Fibroblast of gingiva (primary cell): ENCODE measurements around the gene MYH7B.

ENCODE experiments used
- DNase-seq: peaks from one replicate; pipeline ENCODE4 v3.0.0-alpha.2; 2011; ENCODE audit warnings: low read depth

Gene MYH7B

DNA sequence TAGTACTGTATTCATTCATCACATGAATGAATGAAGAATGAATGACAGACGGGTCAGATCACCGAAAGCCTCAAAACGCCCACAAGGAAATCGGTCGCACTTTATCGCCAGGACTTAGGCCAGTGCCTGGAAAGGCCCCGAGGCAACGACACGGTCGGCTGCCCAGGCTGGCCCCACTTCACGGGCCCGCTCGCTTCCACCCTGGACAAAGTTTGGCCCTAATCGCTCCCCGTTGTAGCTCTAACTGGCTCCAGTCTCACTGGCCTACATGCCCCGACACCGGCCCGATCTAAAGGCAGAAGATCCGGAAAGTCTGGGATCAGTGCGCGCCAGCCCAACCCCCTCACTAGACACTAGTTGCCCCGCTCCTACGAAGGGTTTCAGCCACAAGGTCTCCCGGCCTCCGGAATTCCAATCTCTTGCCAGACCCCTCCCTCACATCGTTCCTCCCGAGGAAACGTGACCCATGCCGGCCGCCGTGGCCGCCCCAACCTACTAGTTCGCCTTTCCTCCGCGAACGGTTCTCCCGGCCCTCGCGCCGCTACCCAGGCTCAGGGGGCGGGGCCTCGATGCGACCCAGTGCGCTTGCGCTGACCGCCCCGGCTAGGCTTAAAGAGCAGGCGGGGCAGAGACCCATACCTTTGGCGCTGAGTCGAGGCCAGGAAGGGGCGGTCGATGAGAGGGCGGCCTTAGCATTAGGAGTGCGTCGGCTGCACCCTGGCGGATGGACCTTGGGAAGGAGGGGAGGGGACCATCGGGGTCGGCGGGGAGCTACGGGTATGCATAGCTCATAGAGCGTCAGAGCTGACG lies at the start of gene MYH7B, which contains the start of gene GSS:
Gene MYH7B, plus strand, starts transcription at position 638 of the 810 bp plus-strand sequence. CDS start 22,138 bp downstream, outside the sequence.
Gene GSS, minus strand, starts transcription at position 576 of the 810 bp plus-strand sequence. CDS start 3,954 bp downstream, outside the sequence.
- peak; percentile 95 for DNase-seq

DNA sequence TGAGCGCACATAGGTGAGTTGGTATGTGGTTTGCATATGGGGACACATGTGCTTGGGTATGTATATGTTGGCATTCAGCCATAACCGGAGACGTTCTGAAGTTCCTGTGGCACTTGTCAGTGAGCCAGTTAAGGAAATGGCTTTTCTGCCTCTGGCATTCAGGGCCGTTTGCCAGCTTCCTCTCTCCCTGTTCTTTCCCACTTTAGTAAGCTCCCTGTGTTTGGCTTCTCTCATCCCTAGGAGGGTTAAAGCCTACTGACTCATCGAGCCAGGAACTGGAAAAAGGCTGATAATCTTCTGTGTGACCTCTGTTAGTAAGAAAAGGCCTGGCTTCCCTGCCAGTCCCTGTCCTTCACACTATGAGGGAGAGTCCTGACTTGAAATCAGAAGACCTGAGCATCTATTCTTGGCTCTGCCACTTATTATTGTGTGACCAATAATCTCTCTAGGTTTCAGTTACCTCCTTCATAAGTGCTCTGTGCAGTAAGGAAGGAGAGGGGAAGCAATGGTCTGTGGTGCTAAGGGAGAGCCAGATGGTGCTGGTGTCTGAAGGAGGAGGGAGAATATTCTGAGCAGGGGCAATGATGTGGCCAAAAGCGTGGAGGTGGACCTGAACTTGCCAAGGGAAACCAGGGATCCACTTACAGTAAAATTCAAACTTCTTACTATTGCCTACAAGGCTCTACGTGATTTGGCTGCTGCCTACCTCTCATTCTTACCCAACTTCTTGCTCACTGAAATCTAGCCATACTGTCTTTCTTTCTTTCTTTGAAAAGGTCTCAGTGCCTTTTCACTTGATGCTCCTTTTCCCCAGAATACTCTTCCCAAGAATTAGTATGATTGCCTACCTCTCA lies 47.8 kb upstream of the MYH7B start:
- DNase-seq: peak; percentile 76

DNA sequence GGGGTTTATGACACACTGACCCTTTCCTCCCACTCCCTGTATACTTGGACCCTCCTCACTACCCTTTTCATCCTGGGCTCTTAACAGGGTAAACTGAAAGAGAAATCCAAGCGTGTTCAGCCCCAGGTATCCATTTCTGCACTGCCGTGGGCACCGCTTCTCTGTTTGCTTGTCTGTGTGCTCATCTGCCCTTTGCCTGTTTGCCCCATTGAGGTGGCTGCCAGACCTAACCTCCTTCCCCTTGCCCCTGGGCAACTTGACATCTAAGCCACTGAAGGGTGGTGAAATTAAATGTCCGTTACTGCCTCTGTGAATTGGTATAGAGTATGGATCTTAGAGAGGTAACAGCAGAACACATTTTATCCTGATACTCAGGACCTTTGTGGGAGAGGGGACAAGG lies 40.5 kb upstream of the MYH7B start:
- DNase-seq: no peak

DNA sequence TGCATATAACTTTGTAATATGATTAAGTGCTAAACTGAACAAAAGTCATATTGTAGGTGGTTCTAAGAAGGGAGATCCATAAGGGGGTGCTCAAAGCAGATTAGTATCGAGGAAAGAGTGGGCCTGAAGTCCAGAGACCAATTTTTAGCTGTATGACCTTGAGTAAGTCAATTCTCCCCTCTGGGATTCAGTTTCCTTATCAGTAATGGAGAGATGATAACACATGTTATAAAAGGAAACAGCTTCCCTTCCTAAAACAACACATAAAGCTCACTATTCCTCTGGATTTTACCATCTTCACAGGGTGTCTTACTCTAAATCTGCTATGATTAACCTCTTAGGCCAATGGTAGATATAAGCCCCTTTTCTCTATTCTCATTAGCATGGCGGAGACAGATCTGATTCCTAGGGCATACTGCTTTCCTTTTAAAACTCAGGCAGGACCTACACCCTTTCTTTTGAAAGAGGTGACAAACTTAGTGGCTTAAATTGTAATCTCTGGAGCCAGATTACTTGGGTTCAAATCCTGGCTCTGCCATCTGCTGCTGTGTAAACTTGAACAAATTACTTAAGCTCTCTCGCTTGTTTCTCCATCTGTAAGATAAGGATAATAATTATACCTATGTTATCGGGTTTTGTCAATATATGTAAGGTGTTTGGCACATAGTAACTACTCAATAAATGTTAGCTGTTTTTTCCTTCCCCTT lies 39.8 kb upstream of the MYH7B start:
- DNase-seq: no peak

DNA sequence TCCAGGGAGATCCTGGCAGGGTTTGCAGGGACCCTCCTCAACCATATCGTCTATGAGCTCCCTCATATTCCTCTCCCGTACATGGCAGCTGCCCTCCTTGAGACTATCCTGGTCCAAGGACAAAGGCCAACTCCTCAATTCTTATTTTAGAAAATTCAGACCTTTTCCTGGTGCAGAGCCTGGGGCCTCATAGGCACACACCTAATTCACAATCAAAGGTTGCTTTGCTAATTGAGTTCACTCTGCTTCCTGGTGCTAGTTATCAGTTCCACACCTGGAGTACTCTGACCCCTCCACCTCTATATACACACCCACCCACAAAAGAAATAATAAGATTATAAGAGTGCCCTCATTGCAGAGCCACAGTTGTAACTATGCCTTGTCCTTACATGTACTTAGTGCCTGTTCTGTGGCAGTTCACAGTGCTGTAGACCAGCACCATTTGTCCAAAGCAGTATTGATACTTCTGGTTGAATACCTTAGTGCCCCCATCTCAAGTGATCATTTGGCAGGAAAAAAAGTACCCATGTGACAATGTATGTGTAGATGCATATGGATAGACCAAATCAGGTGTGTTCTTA lies 38.8 kb upstream of the MYH7B start:
- DNase-seq: no peak

DNA sequence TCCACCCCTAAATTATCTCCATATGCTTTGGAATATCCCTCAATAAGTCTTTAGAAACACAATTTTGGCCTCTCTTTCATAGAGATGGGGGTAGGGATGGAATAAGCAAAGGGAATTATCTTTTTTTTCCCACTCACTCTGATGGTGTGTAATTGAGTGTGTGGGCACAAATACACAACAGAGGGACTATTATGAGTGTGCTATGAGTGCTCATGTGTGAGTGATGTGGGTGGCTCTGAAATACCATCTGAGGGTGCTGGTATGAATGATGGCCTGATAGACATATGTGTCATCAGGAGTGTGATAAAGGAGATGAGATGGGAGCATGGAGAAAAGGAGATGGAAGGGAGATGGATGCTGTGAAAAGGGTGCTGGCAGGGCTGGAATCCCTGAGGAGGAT lies 35.6 kb upstream of the MYH7B start:
- no peak for DNase-seq

DNA sequence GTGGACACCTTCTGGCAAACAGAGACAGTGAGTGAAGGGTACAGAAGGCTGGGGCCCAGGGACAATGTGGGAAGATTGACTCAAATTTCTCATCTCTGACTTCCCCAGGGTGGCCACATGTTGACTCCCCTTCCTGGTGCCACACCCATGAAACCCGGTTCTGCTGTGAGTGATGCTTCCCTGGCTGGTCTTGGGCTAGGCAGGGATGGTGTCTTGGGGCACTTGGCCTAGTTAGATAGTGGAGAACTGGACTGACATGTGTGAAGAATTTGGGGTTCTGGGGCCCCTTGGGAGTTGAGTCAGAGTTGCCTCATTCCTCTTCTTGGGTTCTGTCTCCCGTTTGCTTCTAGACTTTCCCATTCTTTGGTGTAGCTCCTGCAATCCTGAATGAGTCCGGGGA lies 34.2 kb upstream of the MYH7B start:
- peak; percentile 42 for DNase-seq

DNA sequence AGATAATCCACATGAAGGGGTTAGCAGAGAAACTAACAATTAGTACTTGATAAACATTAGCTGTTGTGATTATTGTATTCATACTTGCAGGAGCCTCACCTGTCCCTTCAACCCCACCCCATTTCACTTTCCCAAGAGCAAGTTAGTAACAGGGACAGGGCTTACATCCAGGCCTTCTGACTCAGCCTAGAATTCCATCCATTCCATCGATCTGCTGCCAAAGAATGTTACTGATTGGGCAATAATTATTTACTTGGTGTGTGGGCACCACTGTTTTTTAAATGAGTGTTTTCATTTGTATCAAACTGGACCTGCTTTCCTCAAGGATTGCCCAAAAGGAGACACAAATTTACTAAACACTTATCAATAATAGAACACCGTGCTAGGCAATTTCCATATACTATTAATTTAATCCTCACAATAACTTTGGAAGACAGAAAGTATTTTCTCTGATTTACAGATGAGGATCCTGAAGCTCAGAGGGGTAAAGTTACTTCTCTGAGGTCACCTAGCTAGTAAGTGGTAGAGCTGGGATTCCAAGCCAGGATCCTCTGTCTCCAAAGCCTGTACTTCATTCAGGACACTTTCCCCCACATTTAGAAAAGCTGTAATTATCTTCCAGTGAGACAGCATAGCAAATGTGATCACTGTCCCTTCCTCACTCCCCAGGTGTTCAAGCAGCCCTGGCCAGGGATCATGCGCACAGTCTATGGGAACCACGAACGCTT lies 32.9 kb upstream of the MYH7B start:
- DNase-seq: peak; percentile 83

DNA sequence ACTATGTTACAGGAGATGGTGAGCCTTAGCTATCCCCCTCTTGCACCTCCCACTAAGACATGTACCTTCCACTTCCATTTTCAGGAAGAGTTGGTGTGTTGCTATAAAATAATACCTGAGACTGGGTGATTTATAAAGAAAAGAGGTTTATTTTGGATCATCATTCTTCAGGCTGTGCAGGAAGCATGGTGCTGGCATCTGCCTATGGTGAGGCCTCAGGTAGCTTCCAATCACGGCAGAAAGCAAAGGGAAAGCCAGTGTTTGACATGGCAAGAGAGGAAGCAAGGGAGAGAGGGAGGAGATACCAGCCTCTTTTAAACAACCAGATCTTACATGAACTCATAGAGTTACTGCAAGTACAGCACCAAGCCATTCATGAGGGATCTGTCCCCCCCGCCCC lies 32.3 kb upstream of the MYH7B start:
- no peak for DNase-seq

DNA sequence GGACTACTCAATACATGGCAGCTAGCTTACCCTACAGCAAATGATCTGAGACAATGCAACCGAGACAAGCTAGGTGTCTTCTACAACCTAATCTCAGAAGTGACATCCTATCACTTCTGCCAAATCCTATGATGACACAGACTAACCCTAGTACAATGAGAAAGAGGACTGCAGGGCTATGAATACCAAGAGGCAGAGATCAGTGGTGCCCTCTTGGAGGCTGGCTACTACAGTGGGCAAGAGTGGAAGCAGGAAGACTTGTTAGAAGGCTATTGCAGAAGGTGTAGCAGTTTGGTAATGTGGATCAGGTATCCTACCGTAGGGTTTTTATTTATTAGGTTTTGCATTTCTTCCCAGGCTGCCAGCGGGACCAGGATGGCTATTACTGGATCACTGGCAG lies 30.3 kb upstream of the MYH7B start:
- no peak for DNase-seq

DNA sequence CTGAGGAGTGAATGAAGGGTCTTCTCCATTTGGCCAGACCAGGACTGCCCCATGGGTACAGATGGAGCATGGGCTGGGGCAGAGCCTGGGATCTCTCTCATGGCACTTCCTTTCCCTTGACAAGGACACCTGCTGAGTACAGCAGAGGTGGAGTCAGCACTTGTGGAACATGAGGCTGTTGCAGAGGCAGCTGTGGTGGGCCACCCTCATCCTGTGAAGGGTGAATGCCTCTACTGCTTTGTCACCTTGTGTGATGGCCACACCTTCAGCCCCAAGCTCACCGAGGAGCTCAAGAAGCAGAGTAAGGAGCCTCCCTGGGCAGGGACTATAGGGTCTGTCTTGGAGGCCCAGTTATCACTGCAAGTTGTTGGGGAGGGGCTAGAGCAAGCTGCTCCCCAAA lies 29.7 kb upstream of the MYH7B start:
- DNase-seq: no peak

DNA sequence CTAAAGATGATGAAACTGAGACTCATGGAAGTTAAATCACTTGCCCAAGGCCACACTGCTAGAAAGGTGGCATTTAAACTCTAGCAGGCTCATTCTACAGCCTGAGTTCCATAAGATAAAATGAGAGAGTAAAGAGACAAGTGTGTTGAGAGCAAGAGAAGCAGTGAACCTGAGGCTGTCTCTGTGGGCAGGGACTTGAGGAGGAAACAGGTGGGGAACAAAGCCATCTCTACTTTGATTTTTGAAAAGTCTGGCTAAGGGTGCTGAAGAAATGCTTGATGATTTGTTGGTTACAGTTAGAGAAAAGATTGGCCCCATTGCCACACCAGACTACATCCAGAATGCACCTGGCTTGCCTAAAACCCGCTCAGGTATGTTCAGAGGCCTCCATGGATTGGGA lies 29.1 kb upstream of the MYH7B start:
- DNase-seq: no peak

DNA sequence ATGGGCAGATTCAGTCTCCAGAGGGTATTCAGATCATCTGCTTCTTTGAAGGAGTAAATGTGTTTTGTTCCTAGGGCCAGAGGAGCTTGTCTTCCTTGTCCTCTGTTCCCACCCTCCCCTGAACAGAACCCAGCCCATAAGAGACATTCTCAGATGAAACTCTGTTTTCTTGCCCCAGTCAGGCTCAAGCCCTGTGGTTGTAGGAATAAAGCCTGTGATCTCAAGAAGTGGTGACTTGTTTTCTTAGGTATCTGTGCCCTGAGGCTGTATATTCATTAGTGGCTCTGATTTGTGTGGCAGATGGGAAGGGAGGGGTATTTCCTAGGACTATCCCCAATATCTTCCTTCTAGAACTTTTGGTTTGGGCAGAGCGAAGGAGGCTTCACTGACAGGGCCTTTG lies 27.9 kb upstream of the MYH7B start:
- DNase-seq: no peak

DNA sequence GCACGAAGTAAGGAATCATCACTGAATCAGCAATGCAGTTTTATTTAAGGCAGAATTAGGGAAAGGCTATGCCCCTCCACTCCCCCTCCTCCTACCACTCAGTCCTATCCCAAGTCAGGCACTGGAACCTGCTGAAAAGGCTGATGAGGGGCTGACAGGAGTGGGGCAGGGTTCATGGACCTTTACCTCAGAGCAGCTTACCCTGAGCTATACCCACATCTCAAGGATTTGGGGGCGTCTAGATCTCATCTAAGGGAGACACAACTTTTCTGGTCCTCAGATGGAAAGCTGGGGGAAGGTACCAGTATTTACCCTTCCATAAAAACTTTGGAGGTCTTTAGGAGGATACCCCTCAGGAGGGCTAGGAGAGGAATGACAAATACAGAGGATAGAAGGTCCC lies 27.3 kb upstream of the MYH7B start:
- DNase-seq: no peak

DNA sequence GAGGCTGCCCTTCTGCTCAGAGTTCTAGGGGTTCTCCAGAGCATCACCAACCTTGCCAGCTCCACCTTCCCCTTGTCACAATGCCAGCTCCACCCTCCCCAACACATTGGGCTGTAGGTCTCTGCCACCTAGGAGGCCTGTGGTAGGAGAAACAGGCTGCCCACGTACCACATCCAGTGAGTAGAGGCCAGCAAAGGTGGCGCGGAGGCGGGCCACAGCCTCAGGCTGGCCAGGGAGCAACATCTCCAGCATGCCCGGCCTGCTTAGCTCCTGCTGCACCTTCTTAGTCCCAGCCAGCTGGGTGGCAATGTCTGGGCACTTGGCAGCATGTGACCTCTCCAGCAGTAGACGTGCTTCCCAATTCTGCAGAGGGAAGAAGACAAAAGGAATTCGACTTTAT lies 23.9 kb upstream of the MYH7B start:
- DNase-seq: no peak

DNA sequence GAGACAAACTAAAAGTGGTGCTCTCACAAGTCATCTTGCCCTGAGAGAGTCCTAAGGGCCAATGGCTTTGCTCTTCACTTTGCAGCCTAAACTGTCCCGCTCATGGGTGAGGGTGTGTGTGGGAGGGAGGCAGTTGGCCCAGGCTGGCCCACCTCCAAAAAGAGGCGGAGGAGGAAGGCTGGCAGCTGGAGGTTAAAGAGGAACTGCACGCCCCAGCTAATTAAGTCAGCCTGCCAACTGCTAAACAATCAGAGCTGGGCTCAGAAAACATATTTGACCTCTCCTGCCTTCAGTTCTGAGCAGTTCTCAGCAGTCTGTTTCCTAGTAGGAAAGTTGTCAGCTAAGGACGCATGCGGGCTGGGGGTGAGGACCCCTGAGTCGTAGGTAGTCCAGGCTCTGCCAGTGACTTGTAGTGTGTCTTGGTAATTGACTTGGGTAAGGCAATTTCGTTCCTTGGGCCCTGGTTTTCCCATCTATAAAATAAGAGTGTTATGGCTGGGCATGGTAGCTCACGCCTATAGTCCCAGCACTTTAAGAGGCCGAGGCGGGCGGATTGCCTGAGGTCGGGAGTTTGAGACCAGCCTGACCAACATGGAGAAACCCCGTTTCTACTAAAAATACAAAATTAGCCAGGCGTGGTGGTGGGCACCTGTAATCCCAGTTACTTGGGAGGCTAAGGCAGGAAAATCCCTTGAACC lies 17.1 kb upstream of the MYH7B start:
- peak; percentile 17 for DNase-seq

DNA sequence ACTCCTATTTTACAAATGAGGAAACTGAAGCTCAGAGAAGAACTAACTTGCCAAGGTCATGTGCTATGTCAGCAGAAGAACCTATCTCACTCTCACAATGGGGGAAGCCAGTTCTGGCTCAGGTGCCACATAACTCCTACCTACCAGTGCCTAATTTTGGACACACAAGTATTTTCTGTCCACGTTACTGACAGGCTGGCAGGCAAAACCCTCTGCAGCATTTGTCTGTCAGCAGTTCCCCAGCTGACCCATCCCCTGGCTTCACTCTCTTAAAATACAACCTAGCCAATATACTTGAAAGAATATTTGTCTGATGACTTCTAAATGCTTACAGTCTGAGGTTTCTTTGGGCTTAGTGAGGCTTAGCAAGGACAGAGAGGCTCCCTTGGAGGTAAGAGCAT lies 15.6 kb upstream of the MYH7B start:
- no peak for DNase-seq

DNA sequence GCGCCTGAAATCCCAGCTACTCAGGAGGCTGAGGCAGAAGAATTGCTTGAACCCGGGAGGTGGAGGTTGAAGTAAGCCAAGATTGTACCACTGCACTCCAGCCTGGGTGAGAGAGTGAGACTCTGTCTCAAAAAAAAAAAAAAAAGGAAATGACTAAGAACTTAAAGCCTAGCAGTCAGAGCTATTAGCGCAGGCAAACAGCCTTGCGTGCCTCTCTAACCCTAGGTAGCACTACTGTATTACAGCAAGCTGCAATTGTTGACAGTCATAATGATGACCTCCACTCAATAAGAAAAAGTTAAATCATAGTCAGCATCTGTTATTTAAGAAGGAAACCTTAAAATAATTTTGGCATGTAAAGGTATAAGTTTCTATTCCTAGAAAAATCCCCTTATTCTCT lies 14.4 kb upstream of the MYH7B start:
- no peak for DNase-seq

DNA sequence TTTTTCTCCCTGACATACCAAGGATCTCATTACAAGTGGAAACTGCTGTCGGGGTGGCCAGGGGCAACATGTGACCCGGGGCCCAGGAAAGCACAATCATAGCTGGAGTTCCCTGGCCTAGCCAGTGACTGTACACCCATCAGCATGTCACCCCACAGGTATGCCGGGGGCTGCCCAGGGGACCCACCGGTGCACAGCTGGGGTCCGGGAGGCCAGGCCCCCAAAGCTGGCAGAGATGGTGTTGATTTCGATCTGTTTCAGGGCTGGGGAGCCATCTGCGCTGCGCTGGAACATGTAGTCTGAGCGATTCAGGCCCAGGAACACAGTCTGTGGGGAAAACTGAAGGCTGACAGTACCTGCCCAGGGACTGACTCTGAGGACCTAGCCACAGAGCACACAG lies 13.4 kb upstream of the MYH7B start:
- no peak for DNase-seq

DNA sequence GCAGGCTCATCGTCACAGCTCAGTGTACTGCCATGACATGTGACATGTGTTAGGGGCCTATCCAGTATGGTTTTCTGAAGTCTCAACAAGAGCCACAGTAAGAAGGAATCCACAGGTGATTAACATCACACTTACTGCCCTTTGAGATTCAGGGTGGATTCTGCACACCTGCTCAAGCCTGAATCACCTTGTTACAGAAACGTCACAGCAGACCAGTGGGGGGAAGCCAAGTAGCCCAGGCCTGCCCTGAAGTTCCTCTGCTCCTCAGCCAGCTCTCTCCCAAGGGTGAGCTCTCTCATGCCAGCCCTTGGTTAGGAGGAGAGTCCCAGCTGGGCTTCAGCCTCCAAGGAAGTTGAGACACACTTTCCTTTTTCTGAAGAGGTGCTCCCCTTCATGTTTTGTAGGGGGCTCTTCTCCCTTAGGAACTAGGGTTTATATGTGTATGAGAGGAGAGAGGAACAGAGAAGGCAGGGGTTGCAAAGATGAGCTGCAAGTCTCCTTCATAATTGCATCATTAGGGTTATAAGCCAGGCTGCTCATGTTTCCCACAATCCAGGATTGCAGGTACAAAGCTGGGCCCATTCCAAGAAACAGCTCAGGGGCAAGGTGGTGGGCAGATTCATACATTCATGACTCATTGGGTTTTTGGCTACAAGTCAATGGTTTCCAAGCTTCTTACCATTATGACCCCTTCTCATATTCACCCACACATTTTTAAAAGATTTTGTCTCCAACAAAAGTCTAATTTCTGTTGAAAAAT lies 11.7 kb upstream of the MYH7B start:
- DNase-seq: no peak
